Nephron (organoid): ENCODE measurements around the gene IRX3.
A peak's percentile ranks its signal among the peaks of the same experiment; 100 is the strongest.

ENCODE experiments used
- H3K27ac Mint-ChIP-seq, 3 experiments: 2 replicates each; pipeline ENCODE4 v1.8.0; 2020; ENCODE audit warnings: mixed read lengths in 3 of 3, mild to moderate bottlenecking in 2 of 3, moderate library complexity in 1 of 3
- H3K27me3 Mint-ChIP-seq: 2 replicates; pipeline ENCODE4 v1.8.0; 2021; ENCODE audit warnings: low read depth, mild to moderate bottlenecking, moderate library complexity, mixed read lengths
- H3K36me3 Mint-ChIP-seq: 2 replicates; pipeline ENCODE4 v1.8.0; 2020; ENCODE audit warnings: low read depth, mixed read lengths
- H3K4me1 Mint-ChIP-seq: 2 replicates; pipeline ENCODE4 v1.8.0; 2020; ENCODE audit warnings: mixed read lengths
- H3K4me3 Mint-ChIP-seq, 3 experiments: 2 replicates each; pipeline ENCODE4 v1.8.0; 2020; ENCODE audit warnings: mild to moderate bottlenecking in 3 of 3, mixed read lengths in 3 of 3, moderate library complexity in 2 of 3
- H3K9me3 Mint-ChIP-seq: 2 replicates; pipeline ENCODE4 v1.8.0; 2020; ENCODE audit warnings: mixed read lengths
- CTCF ChIP-seq, 3 experiments: fragments of 200-600 bp; sonication (generic); IDR thresholded peaks; one replicate each; pipeline ENCODE4 v1.5.0; 2021; ENCODE audit warnings: antibody characterized with exemption in 3 of 3; ENCODE audit not compliant: unreplicated experiment in 3 of 3

Gene IRX3

DNA sequence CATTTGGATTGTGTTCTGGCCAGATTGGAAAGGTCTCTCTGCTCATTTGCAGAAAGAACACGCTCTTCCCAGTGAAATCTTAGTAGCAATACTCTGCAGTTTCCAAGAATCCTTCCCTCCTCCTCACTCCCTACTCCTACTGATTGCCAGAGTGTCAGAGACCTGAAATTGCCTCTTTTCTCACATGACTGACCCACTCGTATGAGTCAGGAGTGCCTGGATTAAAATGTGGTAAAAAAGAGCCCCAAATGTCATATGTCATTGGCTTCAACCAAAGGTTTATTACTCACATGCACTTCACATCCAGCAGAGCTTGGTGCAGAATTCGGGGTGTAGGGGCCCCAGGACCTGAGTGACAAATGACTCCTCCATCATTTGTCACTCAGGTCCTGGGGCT lies 39.7 kb upstream of the IRX3 start:
- TF ChIP-seq CTCF (IDR thresholded peaks at IDR 0.05; ENCODE audit: unreplicated experiment in 3 of 3) = no peak
- Mint-ChIP-seq H3K9me3 (no peaks in the 10 kb centered on the region), H3K36me3 (no peaks in the 10 kb centered on the region), H3K27ac (peak overlapping the region in 2 of 3 experiments; percentile 12 to 17), H3K4me3 (no peak overlapping the region), H3K27me3 (peaks cover 45% of the 10 kb centered on the region), H3K4me1 (peaks cover 12% of the 10 kb centered on the region)

- Mint-ChIP-seq H3K36me3 (no peaks in the 10 kb centered on the region), H3K4me1 (peaks cover 14% of the 10 kb centered on the region), H3K27me3 (peaks cover 43% of the 10 kb centered on the region), H3K27ac (peak overlapping the region in 1 of 3 experiments; percentile 17), H3K4me3 (no peak overlapping the region), H3K9me3 (no peaks in the 10 kb centered on the region)
- TF ChIP-seq CTCF (IDR thresholded peaks at IDR 0.05; ENCODE audit: unreplicated experiment in 3 of 3) = no peak
Observed at GRCh38 chr16:54325616-54326265, 39.2 kb upstream of the IRX3 start.

DNA sequence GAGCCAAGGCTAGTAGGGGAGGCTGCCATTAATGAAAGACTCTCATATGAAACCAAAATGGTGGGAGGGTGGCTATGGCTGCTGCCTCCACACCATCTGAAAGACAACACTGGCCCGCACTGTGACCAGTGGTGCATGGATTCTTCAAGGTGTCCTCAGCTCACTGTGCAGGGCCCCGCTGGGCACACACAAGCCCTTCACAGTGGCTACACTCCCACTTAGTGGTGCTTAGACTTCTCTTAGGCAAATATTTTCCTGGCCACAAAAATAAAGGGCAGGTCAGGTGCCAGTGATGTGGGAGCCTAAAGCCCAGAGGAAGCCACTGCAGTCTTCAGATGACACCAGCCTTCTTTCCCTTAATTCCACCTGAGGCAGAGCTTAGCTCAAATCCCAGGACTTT lies 38.1 kb upstream of the IRX3 start:
- no peaks in the 10 kb centered on the region for H3K36me3 Mint-ChIP-seq
- peaks cover 21% of the 10 kb centered on the region for H3K4me1 Mint-ChIP-seq
- TF ChIP-seq CTCF (IDR thresholded peaks at IDR 0.05; ENCODE audit: unreplicated experiment in 3 of 3) = no peak
- H3K27ac Mint-ChIP-seq = no peak overlapping the region
- no peak overlapping the region for H3K4me3 Mint-ChIP-seq
- H3K27me3 Mint-ChIP-seq = peaks cover 39% of the 10 kb centered on the region
- H3K9me3 Mint-ChIP-seq = no peaks in the 10 kb centered on the region

DNA sequence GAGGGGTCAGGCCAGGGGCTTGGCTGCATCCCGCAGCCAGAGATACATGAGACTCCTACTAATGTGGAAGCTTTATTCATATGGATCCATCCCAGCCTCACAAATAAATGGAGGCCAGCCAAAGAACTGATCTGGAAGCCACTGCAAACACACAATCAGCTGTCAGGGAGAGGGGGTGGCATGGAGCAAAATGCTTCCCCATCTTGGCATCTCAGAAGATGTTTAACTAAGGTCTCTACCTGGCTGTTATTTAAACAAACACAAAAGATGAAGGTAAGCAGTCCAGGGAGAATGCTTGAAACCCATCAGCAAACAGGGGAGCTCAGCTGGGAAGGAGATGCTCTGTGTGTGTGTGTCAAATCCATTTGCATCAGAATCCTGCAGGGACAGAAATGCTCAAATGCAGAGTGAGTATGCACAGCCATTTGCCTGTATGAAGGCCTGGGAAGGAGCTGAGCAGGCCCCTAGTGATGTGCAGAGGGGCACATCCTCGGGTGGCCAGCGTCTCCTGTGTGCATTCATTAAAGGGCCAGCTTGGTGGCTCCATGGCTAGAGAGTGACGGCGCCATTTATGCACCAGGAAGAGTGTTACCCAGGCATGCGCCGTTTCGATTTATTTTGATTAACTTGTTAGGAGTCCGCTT lies 34.2 kb upstream of the IRX3 start:
- Mint-ChIP-seq H3K4me1 (peaks cover 15% of the 10 kb centered on the region), H3K4me3 (no peak overlapping the region), H3K9me3 (peaks cover 2% of the 10 kb centered on the region), H3K27ac (no peak overlapping the region), H3K27me3 (peaks cover 38% of the 10 kb centered on the region), H3K36me3 (no peaks in the 10 kb centered on the region)
- TF ChIP-seq CTCF (IDR thresholded peaks at IDR 0.05; ENCODE audit: unreplicated experiment in 3 of 3) = no peak

DNA sequence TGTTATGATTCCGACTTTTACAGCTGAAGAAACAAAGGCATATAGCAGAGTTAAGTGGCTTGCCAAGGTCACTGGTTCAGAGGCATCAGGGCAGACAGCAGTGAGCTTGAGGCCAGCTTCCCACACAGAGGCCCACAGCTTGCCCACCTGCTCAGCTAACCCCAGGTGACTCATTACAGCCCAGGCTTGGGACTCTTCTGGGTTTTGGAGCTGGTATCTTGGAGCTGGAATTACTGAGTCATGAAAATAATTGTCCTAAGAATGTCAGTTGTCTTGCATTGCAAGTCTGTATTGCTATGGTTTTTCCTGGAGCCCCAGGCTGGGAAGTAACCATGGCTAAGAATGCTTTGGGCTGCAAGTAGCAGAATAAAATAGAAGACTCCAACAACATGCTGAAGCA lies 32.4 kb upstream of the IRX3 start:
- Mint-ChIP-seq H3K27me3 (peaks cover 33% of the 10 kb centered on the region), H3K9me3 (peaks cover 2% of the 10 kb centered on the region), H3K36me3 (no peaks in the 10 kb centered on the region), H3K4me3 (no peak overlapping the region), H3K4me1 (peaks cover 8% of the 10 kb centered on the region), H3K27ac (no peak overlapping the region)
- no peak for TF ChIP-seq CTCF (IDR thresholded peaks at IDR 0.05; ENCODE audit: unreplicated experiment in 3 of 3)

- Mint-ChIP-seq H3K27ac (no peak overlapping the region), H3K36me3 (no peaks in the 10 kb centered on the region), H3K4me3 (no peak overlapping the region), H3K4me1 (peaks cover 8% of the 10 kb centered on the region), H3K27me3 (peaks cover 30% of the 10 kb centered on the region), H3K9me3 (peaks cover 2% of the 10 kb centered on the region)
- TF ChIP-seq CTCF (IDR thresholded peaks at IDR 0.05; ENCODE audit: unreplicated experiment in 3 of 3) = no peak
Observed at GRCh38 chr16:54317101-54317611, 30.6 kb upstream of the IRX3 start.
